Forelimb muscle (tissue), 1 donor: ENCODE results near the gene DOCK1. TPM values are rescaled to one million over a fixed set of nuclear protein-coding genes. Genes with fewer than 3 reads are reported as not detected.

ENCODE experiments used
- DNase-seq: peaks from one replicate; pipeline ENCODE4 v3.0.0-alpha.2; 2013; ENCODE audit warnings: low read depth
- polyA plus RNA-seq: library from polyadenylated mRNA; unstranded; fragments of 120-200 nt; gene quantifications from one replicate; pipeline ENCODE4 v1.2.1, GENCODE V29; 2013; ENCODE audit not compliant: insufficient read length

DOCK1 gene
- polyA plus RNA-seq, 1 donor: 26.7 TPM

DNA sequence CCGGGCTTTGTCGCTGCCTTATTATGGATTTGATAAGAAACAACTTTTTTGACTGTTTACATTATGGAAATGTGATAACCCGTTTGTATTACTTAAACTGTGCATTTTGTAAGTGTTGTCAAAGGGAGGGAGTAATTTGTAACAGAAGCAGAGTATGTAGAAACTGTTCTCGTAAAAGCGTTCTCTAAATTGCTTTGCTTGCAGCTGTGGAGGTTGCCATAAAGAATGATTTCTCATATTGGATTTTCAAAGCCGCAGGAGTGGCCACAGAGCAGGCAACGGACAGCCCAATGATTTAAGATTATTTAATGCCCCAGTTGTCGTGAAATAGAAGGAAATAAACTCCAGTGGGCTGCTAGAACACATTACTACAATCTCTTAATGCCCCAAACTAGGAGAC is 405.2 kb downstream of the DOCK1 start:
- no peak for DNase-seq

DNA sequence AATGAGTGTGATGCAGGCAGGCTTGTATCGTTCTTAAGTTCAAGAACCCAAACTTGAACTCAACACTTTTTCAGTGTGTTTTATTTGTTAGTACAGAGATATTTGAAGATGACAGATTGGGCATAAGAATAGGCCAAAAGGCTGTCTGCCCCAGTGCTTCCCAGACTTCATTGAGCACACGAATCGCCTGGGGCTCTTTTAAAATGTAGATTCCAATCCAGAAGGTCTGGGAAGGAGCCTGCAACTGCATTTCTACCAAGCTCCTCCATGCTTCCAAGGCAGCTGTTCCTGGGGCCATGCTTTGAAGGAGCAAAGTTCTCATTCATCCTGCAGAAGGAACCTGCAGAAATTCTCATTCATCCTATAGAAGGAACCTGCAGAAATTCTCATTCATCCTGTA is 405.7 kb downstream of the DOCK1 start:
- DNase-seq: no peak

DNA sequence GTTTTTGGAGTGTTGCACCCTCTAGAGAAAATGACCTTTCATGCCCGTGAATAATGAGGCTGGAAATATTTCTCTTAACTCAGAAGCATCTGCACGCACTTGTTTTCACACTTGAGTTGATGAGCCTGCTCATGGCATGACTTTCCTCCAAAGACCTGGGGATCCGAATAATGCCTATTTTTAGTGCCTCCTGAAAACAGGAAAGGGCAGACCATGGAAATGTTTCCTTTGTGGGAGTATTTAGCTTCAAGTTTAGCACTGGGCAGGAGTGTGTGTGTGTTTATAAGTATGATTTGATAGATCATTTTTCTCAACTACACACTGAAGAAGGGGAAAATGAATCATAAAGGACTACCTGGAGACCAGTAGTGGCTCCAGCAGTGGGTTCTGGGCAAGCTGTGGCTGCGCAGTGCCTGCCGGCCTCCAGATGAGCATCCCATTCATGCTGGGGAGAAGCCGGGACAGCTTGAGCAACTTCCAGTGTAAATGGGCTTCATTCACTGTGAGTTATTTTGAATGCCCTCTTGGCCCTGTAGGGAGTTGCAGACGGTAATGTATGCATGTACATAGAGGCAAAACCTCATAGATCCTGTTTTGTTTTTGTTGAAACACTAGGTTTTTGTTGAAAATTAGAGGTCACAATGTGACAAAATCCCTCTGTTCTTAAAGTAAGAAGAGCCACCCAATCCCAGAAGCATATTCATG is 408.9 kb downstream of the DOCK1 start:
- DNase-seq: no peak

DNA sequence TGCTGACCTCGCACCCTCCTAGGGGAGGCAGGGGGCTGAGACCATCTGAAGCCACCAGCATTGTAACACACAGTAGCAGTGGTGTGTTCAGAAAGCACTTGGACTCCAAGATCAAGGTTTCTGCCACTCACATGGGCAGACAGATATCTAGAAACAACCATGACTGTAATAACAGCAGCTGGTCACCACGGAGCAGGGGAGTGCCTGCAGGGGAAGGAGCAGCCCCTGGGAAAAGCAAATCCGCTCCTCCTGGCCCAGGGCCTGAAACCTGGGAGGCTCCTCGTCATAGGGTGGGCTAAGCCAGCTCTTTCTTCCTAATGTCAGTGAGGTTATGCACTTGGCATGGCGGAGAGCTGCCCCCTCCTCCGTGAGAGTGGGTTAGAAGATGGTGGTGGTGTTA is 409.6 kb downstream of the DOCK1 start:
- DNase-seq: no peak

DNA sequence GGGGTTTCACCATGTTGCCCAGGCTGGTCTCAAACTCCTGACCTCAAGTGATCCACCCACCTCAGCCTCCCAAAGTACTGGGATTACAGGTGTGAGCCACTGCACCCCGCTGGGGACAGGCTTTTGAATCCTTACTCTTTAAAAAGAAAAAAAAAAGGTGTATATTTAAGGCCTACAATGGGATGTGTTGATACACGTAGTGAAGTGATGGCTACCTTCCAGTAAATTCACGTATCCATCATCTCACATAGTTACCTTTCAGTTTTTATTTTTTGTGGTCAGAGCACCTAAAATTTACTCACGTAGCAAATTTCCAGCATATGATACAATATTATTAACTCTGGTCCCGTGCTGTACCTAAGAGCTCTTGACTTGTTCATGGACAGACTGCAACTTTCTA is 410.7 kb downstream of the DOCK1 start:
- no peak for DNase-seq

DNA sequence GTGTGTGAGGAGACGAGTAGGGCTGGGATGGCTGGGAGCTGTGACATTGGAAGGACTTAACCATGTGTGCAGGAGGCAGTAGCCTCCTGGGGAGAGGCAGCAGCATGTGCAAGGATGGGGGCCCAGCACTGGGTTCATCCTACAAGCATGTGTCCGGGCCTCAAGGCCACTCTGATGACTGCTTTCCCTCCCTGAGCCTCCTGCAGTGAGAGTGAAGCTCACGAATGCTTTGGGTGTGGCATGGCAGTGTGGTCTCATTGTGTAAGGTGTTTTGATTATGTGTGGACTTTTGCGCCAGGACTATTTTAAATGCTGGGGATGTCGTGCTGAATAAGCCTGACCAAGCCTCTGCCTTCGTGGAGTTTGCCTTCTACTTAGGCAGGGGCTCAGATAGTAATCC is 413.2 kb downstream of the DOCK1 start:
- no peak for DNase-seq

GRCh38 chr10:127319271-127319670 is 414.0 kb downstream of the DOCK1 start:
- DNase-seq: no peak

GRCh38 chr10:127319691-127320090 is 414.5 kb downstream of the DOCK1 start:
- DNase-seq: no peak

DNA sequence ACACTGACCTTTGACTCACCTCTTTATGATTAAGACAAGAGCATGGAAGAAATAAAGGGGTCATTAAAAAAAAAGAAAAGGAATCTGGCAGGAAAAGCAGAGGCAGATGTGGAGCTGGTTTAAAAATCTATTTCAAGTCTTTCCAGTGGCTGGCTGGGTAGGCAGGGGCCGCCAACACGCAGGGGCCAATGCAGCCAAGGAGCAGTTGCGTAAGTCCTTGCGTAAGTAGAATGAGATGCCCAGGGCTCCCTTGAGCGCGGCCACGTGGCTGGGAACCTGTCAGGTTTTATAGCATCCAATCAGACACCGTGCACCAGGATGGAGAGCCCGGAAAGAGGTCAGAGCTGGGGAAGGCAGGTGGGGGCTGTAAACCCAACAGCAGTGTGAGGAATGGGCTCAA is 414.9 kb downstream of the DOCK1 start:
- no peak for DNase-seq

DNA sequence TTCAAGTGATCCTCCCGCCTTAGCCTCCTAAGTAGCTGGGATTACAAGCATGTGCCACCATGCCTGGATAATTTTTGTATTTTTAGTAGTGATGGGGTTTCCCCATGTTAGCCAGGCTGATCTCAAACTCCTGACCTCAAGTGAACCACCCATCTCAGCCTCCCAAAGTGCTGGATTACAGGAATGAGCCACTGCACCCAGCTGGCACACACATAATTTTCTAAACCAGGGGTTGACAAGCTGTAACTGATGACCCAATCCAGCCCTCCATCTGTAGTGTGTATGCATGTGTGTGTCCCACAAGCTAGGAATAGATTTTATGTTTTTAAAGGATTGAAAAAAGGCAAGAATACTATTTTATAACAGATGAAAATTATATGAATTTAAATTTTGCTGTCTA is 417.1 kb downstream of the DOCK1 start:
- DNase-seq: no peak

- DNase-seq: no peak
Observed at GRCh38 chr10:127325506-127325905, 420.3 kb downstream of the DOCK1 start.

GRCh38 chr10:127326883-127327282 is 421.7 kb downstream of the DOCK1 start:
- no peak for DNase-seq

DNA sequence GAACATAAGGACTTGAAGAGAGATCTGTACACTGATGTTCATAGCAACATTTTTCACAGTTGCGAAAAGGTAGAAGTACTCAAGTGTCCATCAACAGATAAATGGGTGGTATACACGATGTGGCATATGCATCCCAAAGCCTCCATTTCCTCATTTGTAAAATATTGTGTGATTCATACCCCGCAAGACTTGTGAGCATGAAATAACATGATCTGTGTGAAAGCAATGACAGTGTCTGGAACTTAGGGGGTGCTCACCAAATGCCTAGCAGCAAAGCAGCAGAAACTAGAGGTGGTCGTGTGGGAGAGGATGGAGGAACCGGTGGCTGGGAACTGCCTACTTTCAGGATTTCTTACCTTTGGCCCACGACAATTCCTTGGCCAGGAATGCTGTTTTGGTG is 426.5 kb downstream of the DOCK1 start:
- no peak for DNase-seq

DNA sequence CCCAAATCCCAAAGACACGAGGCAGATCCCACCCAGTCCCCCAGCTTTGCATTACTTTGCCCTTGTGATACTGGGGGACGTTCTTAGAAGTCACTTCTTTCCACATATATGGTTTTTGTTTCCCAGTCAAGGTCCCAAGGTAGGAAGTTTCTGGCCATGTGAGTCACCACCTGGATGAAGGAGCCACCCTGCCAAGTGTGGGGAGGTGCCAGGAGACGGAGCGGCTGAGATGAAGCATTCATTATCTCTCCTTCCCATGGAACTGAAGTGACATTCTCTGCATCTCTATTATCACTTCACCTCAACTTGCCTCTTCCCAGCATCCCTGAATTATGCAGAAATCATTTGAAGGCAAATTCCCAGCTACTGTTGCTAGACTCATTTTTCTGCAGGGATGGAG is 427.4 kb downstream of the DOCK1 start:
- no peak for DNase-seq

GRCh38 chr10:127337801-127338200 is 432.6 kb downstream of the DOCK1 start:
- no peak for DNase-seq

DNA sequence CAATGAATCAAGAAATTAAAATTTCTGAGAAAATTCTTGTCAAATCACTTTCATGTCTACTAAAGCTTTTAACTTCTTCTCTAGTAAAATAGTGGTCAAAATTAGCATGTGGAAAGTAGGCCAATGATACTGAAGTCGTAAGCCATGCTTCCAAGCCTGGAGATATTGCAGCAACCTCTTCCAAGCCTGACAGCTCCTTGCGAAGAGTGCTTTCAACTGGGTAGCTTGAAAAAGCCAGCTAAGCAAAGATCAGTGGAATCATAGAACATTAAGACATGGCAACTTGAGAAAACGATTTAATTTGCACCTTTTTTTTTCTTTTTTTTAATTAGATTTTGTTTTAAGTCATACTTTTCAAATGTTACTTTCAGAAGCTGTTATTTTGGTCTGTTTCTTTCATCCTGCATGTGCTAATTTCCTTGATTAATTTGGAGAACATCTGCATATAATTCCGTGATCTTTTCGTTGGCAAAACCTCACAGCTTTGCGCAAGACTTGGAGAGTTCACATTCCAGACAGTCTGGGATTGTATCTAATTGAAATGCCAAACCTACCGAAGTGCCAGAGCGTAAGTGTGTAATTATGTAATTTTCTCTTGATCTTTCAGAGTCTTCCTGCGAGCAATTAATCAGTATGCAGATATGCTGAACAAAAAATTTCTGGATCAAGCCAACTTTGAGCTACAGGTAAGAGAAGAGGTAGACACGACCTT is 433.3 kb downstream of the DOCK1 start:
- no peak for DNase-seq

GRCh38 chr10:127343821-127344220 is 438.6 kb downstream of the DOCK1 start:
- no peak for DNase-seq

GRCh38 chr10:127344346-127344745 is 439.1 kb downstream of the DOCK1 start:
- DNase-seq: no peak

GRCh38 chr10:127345231-127345965 is 440.2 kb downstream of the DOCK1 start:
- no peak for DNase-seq

- DNase-seq: no peak
Observed at GRCh38 chr10:127346604-127347003, 441.4 kb downstream of the DOCK1 start.

GRCh38 chr10:127347202-127347959 is 442.2 kb downstream of the DOCK1 start:
- DNase-seq: no peak

- DNase-seq: no peak
Observed at GRCh38 chr10:127349737-127350136, 444.5 kb downstream of the DOCK1 start.
